ENCODE data around the gene VSIG2. TPM values are rescaled to one million over a fixed set of nuclear protein-coding genes. Genes with fewer than 3 reads are reported as not detected.
A peak's percentile ranks its signal among the peaks of the same experiment; 100 is the strongest.

Gene VSIG2
- total RNA-seq, 1 donor from 2014 or later, result 0.74 TPM

- no peak for DNase-seq (ENCODE audit: extremely low spot score in 2 of 2)
- Histone ChIP-seq H3K27ac (no peak overlapping the region), H3K9me3 (no peaks in the 10 kb centered on the region), H3K4me3 (no peak overlapping the region), H3K4me1 (no peaks in the 10 kb centered on the region), H3K27me3 (no peaks in the 10 kb centered on the region), H3K36me3 (peaks cover 0 to 17% of the 10 kb centered on the region in 2 donors)
- TF ChIP-seq POLR2A (IDR thresholded peaks at IDR 0.05) (no peak), CTCF (IDR thresholded peaks at IDR 0.05) (no peak), POLR2AphosphoS5 (IDR thresholded peaks at IDR 0.05; ENCODE audit: insufficient read depth in 1 of 2, low read depth in 1 of 2) (no peak)
- intact Hi-C loops (cut with DNase I), result no loop called here
Observed at GRCh38 chr11:124769806-124770774, 18.0 kb upstream of the VSIG2 start.

- H3K4me3 ChIP-seq, result no peak overlapping the region
- H3K9me3 ChIP-seq, result no peaks in the 10 kb centered on the region
- intact Hi-C loops (cut with DNase I), result no loop called here
- no peak overlapping the region for H3K27ac ChIP-seq
- no peaks in the 10 kb centered on the region for H3K4me1 ChIP-seq
- H3K36me3 ChIP-seq, result peaks cover 0 to 20% of the 10 kb centered on the region in 2 donors
- DNase-seq (ENCODE audit: extremely low spot score in 2 of 2), result no peak
- no peak for TF ChIP-seq CTCF (IDR thresholded peaks at IDR 0.05)
- TF ChIP-seq POLR2A (IDR thresholded peaks at IDR 0.05), result no peak
- TF ChIP-seq POLR2AphosphoS5 (IDR thresholded peaks at IDR 0.05; ENCODE audit: insufficient read depth in 1 of 2, low read depth in 1 of 2), result no peak
- H3K27me3 ChIP-seq, result no peaks in the 10 kb centered on the region
Observed at GRCh38 chr11:124768914-124769313, 16.9 kb upstream of the VSIG2 start.

- TF ChIP-seq POLR2AphosphoS5 (IDR thresholded peaks at IDR 0.05; ENCODE audit: insufficient read depth in 1 of 2, low read depth in 1 of 2) (no peak), POLR2A (IDR thresholded peaks at IDR 0.05) (no peak), CTCF (IDR thresholded peaks at IDR 0.05) (no peak)
- H3K9me3 ChIP-seq, result no peaks in the 10 kb centered on the region
- intact Hi-C loops (cut with DNase I), result no loop called here
- H3K4me1 ChIP-seq, result peaks cover 17% of the 10 kb centered on the region
- H3K27ac ChIP-seq, result no peak overlapping the region
- no peak for DNase-seq (ENCODE audit: extremely low spot score in 2 of 2)
- H3K4me3 ChIP-seq, result no peak overlapping the region
- H3K36me3 ChIP-seq, result peaks cover 0 to 10% of the 10 kb centered on the region in 2 donors
- H3K27me3 ChIP-seq, result no peaks in the 10 kb centered on the region
Observed at GRCh38 chr11:124766156-124766555, 14.1 kb upstream of the VSIG2 start.

- no peaks in the 10 kb centered on the region for H3K9me3 ChIP-seq
- peaks cover 0 to 10% of the 10 kb centered on the region in 2 donors for H3K36me3 ChIP-seq
- intact Hi-C loops (cut with DNase I), result no loop called here
- no peak for DNase-seq (ENCODE audit: extremely low spot score in 2 of 2)
- H3K4me3 ChIP-seq, result peak overlapping the region; percentile 50 to 53
- peaks cover 37% of the 10 kb centered on the region for H3K4me1 ChIP-seq
- peaks cover 6% of the 10 kb centered on the region for H3K27me3 ChIP-seq
- TF ChIP-seq POLR2AphosphoS5 (IDR thresholded peaks at IDR 0.05; ENCODE audit: insufficient read depth in 1 of 2, low read depth in 1 of 2), result peak in 1 of 2 donors; percentile 30
- TF ChIP-seq CTCF (IDR thresholded peaks at IDR 0.05), result peak; percentile 27 to 56 (median 49)
- TF ChIP-seq POLR2A (IDR thresholded peaks at IDR 0.05), result no peak
- H3K27ac ChIP-seq, result peak overlapping the region; percentile 74
Observed at GRCh38 chr11:124763156-124763947, 11.3 kb upstream of the VSIG2 start.
